HTR-8/SVneo (cell line): Measurements from ENCODE around the gene MRPL2.
"Not testable (repeated sequence)": the region's sequence is repeated elsewhere in the genome, so short reads cannot be mapped to it uniquely, and the experiment has no call there.

Experiments used
- DNase-seq: peaks from one replicate; pipeline ENCODE4 v3.0.0; 2011; ENCODE audit warnings: low spot score, mixed read lengths; ENCODE audit not compliant: insufficient read length
- FAIRE-seq: peaks from 2 replicates; lab custom pipeline; 2011; peaks lifted over from hg19 to GRCh38; lab: Jason Lieb, UNC

MRPL2 gene

DNA sequence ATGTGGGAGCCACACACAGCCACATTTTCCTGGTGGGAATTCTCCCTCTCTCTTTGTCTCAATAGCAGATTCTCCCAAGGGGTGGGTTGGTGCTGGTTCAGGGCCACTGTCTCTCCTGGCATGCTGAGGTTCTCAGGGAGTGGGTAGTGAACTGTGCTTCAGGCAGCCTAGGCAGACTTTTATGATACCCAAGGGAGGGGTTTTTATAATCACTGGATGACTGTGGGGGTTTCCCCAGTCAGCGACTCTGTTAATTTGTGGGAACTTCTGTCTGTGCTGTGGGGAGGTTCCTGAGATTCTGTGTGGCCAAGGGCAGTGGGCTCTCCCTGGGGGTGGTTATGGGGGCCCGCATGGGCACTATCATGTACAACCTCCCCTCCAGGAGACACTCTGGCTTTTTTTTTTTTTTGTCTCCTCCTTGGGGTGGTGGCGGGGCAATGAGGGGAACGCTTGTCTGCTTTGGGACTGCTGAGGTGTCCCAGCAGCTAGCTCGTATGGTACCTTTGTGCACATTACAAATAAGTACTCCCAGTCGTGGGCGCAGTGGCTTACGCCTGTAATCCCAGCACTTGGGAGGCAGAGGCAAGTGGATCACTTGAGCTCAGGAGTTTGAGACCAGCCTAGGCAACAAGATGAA, 26.9 kb upstream of the MRPL2 start:
- DNase-seq (no peak), FAIRE-seq (no peak)

DNA sequence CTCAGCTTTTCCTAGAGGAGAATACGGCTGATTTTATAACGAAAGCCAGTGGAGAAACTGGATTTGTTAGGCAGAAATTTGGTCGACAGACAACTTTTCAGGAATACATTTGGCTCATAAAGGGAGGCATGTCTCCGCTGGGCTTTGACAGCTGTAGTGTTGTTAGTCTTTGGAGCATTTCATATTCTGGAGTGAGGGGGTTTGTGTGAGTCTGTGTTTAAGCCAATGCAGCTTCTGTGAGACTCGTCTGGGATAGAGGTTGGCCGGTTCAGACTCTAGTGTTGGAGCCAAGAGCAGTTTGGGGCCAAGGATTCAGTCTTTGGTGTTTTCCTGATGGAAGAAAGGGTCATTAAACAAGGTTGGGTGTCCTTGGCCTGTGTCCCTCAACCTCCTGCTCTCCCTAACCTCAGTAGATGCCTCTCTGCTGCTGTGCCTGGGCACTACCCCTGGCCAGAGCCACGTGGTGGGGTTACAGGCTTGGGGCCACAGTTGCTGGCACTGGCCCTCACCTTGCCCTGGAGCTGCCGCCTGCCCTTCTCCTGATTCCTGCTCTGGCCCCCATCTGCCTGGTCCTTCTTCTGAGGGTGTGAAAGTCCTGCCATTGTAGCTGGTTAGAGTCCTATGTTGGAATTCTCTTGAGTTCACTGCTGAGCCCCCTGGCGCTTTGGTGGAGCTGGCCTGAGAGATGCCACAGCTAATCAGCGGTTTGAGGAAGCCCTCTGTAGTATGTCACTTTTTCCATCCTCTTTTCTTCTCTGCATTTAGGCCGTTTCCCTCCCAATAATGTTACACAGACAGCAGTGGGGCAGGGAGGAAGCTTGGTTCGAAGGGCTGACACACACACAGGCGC, 23.8 kb upstream of the MRPL2 start:
- no peak for FAIRE-seq
- no peak for DNase-seq

DNA sequence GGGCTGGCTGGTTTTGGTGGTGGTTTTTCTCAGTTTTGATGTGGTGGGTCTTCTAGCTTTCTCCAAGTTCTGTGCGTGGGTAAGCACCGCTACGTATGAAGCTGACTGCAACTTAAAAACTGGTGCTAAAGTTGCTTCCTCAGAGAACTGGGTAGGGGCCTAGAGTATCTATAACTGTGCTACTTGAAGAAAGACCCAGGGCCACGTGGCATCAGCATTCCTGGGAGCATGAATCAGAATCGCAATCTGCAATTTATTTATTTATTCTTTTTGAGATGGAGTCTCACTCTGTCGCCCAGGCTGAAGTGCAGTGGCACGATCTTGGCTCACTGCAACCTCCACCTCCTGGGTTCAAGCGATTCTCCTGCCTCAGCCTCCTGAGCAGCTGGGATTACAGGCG, 22.7 kb upstream of the MRPL2 start:
- not testable (repeated sequence) for FAIRE-seq, DNase-seq

- DNase-seq (no peak), FAIRE-seq (no peak)
These were observed 21.8 kb upstream of the MRPL2 start for GRCh38 chr6:43081043-43081442.

DNA sequence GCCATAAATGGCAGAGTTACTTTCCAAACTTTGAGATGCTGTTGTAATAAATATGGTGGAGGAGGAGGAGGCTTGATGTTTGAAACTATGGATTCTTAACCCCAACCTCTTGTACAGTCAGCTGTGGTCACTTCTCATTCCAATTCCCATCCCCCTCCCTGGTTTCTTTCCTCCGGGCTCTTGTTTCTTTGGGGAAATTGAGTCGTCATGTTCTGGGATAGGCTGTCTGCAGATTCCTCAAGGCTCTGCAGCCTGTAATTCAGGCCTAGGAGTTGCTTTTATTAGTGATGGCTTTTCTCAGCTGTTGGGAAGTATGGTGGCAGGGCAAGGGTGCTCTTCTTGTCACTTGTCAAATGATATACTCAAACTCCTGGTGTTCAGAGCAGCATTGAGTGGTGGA, 19.5 kb upstream of the MRPL2 start:
- FAIRE-seq (no peak), DNase-seq (no peak)

GRCh38 chr6:43077981-43078511, 18.8 kb upstream of the MRPL2 start:
- DNase-seq = no peak
- FAIRE-seq = no peak

DNA sequence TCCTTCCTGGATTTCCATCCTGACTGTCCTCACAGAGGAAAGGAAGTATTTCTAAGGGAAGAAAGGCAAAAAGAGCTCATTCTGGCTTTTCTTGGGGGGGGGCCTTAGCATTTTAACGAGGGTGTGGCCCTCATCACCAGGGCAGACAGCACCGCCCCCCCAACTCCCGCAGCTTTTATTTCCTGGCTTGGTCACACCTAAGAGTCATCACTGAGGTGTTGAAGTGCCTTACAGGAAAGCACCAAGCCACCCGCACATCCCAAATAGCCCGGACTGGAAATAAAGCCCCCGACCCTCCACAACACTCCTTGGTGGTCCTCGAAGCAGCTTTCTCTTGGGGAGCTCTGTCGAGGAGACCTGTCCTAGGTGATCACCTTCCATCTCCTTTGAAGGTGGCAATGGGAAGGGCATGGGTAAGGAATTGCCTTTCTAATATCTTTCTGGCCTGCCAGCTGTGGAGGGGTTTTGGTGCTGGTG, 18.1 kb upstream of the MRPL2 start:
- no peak for FAIRE-seq
- no peak for DNase-seq

DNA sequence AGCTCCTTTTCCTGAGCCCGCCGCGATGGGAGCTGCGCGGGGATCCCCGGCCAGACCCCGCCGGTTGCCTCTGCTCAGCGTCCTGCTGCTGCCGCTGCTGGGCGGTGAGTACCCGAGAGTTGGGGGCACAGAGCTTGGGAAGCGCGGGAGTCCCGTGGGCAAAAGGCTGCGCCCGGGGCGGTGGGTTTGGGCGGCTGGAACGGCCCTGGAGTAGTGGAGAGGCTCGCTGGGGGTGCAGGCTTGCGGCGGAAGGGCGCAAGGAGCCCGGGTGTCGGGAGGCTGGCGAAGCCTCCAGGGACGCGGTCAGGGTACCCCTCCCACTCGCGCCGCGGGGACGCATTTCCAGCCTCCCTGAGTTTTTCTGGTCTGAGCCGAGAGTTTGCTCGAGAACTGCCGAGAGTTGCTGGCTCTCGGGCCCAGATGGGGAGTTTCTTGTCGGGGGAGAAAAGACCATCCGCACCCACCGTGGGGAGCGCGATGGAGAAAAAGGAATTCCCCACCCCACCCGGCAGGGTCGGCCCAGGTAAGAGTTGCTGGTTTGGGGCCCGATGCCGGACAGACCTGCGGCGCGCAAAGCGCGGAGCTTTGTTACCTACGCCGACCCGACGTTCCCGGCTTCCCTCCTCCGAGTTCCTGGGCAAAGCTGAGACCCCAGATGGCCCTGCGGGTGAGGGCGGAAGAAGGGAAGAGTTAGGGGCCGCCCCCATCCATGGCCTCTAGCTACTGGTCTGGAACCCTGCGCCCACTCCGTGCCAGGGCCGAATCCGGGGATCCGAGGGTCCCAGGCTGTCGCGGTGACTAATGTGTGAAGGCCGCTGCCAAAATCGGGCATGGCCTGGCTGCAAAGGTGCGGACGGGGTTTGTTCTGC, 17.5 kb upstream of the MRPL2 start:
- FAIRE-seq (peak; percentile 20), DNase-seq (no peak)

- FAIRE-seq (peak; percentile 80), DNase-seq (peak; percentile 78)
These were observed 16.6 kb upstream of the MRPL2 start, which contains the start of gene PTK7 for GRCh38 chr6:43075670-43076463. TSS of gene PTK7 (plus strand) at chr6:43076314. CDS start at chr6:43076489, 175 bp downstream.

DNA sequence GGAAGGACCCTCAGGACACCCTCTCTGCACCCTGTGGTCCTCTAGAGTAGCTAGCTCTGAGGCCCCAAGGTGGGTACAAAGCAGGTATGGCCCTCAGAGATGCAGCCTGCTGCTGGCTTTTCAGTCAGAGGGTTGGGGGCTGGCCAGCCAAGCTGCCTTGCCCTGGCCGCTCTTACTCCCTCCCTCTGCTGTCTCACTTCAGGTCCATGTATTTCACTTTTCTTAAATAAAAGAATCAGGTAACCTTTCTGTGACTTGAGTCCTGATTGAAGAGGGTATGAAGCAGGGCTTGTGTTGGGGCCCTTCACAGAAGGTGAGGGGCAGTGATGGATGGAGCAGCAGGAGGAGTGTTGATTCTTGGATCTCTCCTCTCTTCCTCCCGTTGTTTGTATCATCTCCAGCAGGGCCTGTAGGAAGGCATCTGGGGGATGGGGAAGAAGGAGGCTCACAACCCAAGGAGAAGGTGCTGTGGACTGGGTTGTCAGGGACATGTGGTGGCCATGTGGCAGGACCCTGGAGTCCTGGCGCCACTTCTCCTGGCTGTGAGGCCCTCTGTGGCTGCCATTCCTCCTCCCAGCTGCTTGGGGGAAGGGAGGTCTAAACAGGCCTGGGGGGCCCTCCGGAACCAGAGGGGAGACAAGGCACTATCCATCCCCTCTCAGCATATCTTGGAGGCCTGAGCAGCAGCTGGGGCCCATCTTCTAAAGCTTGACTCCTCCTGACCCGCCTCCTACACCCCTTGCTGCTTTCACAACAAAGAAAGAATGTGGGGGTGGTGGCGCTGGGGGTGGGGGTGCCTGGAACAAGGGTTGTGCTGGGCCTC, 15.8 kb upstream of the MRPL2 start:
- DNase-seq = no peak

GRCh38 chr6:43070028-43070632, 10.9 kb upstream of the MRPL2 start:
- DNase-seq = peak; percentile 79
- peak; percentile 13 for FAIRE-seq

More for the DNA sequence above, 15.8 kb upstream of the MRPL2 start:
- FAIRE-seq = no peak

- DNase-seq = no peak
- FAIRE-seq = no peak
These were observed 3.6 kb upstream of the MRPL2 start for GRCh38 chr6:43062818-43063217.

- FAIRE-seq (no peak), DNase-seq (no peak)
These were observed 2.6 kb upstream of the MRPL2 start for GRCh38 chr6:43061861-43062260.

GRCh38 chr6:43060755-43061633, 1.8 kb upstream of the MRPL2 start:
- no peak for DNase-seq
- no peak for FAIRE-seq

DNA sequence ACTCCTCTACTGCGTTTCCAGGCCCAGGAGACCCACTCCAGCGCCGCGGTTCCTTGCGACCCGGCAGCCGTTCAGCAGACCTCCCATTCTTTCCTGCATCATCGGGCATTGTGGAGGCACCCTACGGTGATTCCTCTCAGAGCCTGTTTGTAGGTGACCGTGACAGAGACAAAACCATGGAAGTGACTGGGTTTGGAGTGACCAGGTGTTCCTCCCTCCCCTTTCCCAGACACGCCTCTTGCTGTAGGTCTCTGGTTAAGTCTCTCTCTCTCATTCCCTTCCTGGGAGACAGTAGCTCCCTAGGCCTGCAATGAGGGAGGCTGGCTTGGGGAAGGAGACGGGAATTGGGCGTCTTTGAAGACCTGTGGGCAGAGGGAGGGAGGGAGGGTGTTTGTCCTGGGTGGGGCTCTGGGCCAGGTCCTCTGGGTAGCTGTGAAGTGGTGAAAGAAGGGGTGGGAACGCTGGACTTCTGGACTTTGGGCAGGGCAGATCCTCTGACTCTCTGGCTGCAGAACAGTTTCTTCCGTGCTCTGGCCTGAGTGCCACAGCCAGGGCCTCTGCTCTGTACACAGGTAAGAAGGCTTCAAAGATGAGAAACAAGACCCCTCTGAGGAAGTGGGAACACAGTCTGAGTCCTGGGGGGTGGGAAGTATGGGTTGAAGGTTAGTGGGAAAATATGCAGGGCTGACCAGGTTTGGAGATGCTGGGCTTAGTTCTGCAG, 960 bp upstream of the MRPL2 start:
- FAIRE-seq = no peak
- DNase-seq = peak; percentile 33

GRCh38 chr6:43058531-43058930, 703 bp downstream of the MRPL2 start:
- no peak for DNase-seq
- FAIRE-seq = no peak

GRCh38 chr6:43055966-43056365, 3.3 kb downstream of the MRPL2 start:
- FAIRE-seq (no peak), DNase-seq (no peak)
